Inflammatory macrophage treated with lipopolysaccharide for 4 hours (primary cell): ENCODE measurements around the gene NOXO1.
A peak's percentile ranks its signal among the peaks of the same experiment; 100 is the strongest.
"Not testable (repeated sequence)": the region's sequence is repeated elsewhere in the genome, so short reads cannot be mapped to it uniquely, and the experiment has no call there.

Experiments used
- DNase-seq: peaks from one replicate; pipeline ENCODE4 v3.0.0-alpha.2; 2020

The NOXO1 gene

DNA sequence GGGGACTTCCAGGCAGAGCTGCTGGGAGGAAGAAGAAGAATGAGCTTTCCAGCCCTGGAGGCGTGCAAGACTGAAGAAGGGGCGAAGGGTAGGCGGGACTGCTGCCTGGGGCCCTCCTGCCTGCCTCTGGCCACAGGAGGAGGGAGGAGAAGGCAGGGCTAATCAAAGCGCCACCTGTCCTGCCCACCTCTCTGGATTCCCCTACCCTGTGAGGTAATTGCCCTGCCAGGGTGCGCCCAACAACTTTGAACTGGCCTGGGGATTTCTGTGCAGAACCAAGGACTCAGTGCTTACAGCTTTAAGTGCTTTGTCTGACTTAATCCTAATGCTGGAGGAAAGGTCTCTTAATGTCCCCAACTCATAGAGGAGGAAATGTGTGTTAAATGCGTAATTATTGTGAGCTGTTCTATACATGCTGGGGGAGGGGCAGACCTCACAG is at the start of gene NOXO1:
TSS of gene NOXO1 (minus strand) at position 72 of the 439 bp plus-strand sequence. CDS start 290 bp downstream, outside the sequence.
- DNase-seq = no peak

DNA sequence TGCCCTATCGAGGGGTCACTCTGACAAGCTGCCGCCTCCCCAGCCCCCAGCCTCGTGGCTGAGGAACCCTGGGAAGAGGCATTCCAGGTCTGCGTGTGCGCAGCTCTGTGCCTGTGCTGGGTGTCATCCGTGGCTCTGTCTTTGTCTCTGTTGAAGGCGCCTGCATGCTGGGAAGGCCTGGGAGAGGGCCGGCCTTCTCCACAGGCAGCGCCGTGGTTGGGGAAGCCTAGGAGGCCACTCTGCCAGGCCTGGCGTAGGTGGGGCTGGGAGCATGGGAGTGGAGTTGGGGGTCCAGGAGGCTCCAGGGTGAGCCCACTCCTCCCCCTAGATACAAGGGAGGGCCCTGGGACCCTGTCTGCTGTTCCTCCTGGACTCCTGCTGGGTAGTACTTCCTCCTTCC is 48.8 kb upstream of the NOXO1 start:
- no peak for DNase-seq

DNA sequence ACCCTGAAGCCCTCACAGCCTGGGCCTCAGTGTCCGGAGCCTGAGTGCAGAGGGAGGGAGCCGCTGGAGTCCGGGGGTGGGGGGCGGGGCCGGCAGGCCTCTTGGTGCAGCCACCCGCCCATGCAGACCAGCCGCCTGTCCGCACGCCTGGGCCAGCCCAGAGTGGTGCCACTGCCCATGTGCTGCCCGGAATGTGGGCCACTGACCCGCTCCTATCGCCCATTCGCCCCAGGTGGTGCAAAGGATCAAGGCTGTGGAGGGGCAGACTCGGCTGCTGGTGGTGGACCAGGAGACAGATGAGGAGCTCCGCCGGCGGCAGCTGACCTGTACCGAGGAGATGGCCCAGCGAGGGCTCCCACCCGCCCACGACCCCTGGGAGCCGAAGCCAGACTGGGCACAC is 48.1 kb upstream of the NOXO1 start:
- DNase-seq = no peak

- no peak for DNase-seq
Measured at GRCh38 chr16:2028620-2029220, 47.5 kb upstream of the NOXO1 start.

GRCh38 chr16:2028146-2028545 is 46.9 kb upstream of the NOXO1 start:
- no peak for DNase-seq

DNA sequence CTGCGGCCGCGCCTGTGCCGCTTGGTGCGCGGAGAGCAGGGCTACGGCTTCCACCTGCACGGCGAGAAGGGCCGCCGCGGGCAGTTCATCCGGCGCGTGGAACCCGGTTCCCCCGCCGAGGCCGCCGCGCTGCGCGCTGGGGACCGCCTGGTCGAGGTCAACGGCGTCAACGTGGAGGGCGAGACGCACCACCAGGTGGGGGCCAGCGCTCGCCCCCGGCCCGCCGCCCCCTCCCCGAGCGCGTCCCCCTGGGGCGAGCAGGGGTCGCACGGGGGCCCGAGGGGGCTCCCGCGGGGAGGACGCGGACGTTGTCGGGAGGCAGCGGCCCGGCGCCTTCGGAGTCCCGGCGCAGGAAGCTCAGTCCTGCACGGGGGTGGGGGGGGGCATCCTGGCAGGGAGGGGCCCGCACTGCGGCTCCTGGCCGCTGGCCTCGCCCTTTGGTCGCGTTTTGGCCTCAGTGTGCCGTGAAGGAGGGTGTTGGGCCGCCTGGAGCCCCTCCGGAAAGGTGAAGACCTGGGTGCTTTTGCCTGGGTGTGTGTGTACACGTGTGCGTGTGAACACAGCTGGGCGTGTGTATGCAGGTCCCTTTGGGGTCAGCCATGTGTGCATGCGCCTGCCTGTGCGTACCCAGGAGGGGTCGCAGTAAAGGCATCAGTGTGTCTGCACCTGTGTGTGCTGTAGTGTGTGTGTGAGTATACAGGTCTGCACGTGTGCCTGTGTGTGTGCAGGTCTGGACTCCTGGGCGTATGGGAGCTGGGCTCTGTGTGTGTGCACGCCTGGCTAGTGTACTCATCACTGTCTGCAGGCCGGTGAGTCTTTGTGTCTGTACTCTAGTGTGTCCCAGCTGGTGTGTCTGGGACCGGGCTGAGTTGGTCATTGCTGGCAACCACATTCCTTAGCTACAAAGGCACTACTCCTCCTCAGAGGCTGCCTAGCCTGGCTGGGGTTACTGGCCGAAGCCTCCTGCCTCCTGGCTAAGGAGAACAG is 46.0 kb upstream of the NOXO1 start:
- no peak for DNase-seq

DNA sequence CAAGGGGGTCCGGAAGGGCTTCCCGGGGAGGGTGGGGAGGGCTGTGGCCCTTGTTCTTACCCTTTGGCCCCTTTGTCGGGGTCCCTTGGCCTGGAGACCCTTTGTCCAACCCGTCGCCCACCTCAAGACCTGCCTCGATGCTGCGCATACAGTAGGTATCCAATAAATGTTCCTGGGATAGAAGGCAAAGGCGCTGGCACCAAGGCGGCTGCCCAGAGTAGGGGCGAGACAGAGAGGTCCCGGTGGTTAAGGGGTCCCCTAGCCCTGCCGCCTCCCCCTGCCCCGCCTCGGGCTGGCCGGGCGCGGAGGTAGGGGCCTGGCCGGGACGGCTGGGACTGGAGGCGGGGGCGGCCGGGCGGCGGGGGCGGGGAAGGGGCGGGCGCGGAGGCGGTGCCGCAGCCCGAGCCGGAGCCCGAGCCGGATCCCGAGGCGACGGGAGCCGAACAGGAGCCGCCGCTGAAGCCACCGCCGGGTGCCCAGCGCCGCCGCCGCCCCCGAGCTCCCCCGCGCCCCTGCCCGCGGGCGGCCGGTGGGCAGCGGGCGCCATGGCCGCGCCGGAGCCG is 45.3 kb upstream of the NOXO1 start, which contains the start of gene NHERF2:
TSS of gene NHERF2 (plus strand) at position 442 of the 563 bp plus-strand sequence. CDS start at position 546, 104 bp downstream.
- no peak for DNase-seq

DNA sequence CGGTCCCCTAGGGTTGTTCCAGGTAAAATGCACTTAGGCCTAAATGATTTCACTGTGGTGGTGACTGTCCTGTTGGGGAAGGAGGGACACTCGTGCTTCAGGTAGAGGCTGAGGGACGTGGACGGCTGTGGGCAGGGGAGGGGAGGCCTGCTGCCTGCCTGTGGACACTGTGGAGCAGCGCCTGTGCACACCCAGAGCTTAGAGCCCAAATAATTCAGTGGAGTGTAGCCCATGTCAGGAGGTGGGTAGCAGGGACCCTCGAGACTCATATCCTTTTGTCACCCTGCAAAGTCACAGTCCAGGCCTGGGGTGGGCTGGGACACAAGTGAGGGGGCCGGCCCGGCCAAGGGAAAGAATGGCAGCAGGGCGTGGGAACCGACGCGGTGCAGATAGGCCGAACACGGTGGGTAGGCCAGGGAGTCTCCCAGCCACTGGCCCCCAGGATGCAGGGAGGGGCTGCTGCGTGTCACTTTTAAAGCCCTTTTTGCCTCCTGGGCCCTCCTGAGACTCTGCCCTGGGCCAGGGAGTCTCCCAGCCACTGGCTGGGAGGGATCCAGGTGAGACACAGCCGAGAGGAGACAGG is 44.7 kb upstream of the NOXO1 start:
- DNase-seq = no peak

- no peak for DNase-seq
Measured at GRCh38 chr16:2025251-2025650, 44.0 kb upstream of the NOXO1 start.

DNA sequence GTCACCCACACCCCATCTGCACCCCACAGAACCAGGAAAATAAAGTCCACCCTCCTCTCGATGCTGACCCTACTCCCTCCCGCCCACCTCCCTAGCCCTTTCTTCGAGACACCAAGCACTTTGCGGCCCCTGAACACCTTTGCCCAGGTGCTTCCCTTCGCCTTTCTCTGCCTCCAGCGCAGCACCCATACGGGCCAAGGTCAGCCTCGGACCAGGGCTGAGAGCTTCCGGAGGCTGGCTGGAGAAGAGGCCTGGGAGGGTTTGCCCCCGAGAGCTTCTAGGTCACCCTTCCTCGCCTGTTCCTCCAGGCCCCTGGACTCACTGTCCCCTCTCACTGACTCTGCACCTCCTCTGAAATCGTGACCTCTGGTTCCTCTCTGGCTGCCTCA is 42.8 kb upstream of the NOXO1 start:
- DNase-seq = no peak

DNA sequence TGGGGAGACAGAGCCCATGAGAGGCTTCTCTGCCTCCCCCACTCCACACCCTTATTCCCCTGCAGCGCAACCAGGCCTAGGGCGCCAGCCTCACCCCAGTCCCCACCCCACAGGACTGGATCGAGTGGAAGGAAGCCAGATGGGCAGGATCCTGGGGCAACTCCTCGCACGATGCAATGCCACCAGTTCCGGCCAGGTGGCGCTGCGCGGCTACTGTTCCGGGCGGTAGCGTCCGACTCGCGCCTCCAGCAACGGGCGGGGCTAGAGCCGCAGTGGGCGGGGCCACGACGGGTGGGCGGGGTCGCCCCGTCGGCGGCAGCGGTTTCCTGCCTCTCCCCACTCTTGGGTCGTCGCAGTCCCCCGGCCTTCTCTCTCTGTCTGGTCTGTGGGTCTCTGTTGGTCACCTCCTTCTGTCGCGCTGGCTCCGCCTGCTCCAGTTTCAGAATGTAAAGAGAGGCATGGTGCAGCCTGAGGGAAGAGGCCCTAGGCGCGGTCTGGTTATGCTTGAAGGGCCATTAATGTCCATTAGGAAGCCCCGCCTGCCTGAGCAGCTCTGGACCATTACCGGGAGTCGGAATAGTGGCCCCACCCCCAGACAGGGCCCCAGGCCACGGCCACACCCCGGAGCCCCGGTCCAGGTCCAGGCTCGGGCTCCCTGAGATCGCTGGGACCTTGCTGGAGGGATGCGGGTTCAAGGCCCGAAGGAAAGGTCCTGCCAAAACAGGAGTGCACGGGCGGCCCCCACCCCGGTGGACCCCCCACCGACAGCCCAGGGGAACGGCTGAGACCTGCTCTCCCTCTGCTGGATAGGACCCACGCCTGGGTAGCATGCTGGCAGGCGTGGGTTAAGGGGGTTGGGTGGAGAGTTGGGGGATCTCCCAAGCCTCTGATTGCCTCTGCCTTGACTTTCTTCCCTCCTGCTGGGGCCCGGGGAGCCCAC is 42.1 kb upstream of the NOXO1 start:
- DNase-seq = peak; percentile 85

- no peak for DNase-seq
Measured at GRCh38 chr16:2022723-2023091, 41.4 kb upstream of the NOXO1 start.

GRCh38 chr16:2019921-2020831 is 38.9 kb upstream of the NOXO1 start:
- DNase-seq = no peak

DNA sequence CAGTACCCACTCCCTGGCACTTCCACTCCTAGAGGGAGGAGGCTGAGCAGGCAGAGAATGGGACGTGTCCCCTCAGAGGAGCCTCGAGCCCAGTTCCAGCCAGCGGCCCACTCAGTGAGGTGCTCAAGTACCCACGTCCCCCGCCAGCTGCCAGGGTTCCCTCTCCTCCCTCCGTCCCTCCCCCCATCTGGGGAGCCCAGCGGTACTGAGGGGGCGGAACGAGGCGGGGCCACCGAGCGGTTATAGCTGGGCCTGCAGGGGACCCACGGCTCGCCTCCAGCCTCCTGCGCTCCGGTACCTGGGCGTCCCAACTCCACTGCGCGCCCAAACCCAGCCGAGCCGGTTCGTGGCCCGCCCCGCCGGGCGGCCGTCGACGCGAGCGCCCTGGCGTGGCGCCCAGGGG is 38.2 kb upstream of the NOXO1 start, which contains the start of gene NPW:
TSS of gene NPW (plus strand) at position 268 of the 403 bp plus-strand sequence.
- DNase-seq = no peak

DNA sequence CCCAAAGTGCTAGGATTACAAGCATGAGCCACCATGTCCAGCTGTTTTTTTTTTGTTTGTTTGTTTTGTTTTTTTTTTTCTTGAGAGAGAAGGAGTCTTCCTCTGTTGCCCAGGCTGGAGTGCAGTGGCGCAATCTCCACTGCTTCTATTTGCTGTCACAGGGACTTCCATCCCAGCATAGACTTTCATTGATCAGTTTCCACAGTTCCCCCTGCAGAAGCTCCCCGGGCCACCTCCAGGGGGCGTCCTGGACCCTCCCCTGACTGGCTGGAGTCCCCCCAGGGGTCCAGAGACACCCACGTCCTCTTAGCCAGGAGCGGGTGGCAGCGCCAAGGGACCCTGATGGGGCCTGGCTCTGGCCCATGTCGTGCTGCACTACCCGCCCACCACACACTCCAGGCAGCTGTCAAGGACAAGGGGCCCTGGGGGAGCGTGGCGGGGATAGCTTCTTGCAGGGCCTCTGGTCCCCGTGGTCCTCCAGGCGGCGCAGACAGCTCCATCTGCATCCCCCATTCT is 35.2 kb upstream of the NOXO1 start:
- no peak for DNase-seq

GRCh38 chr16:2015947-2016208 is 34.6 kb upstream of the NOXO1 start:
- no peak for DNase-seq

GRCh38 chr16:2015117-2015946 is 34.1 kb upstream of the NOXO1 start:
- peak; percentile 86 for DNase-seq

DNA sequence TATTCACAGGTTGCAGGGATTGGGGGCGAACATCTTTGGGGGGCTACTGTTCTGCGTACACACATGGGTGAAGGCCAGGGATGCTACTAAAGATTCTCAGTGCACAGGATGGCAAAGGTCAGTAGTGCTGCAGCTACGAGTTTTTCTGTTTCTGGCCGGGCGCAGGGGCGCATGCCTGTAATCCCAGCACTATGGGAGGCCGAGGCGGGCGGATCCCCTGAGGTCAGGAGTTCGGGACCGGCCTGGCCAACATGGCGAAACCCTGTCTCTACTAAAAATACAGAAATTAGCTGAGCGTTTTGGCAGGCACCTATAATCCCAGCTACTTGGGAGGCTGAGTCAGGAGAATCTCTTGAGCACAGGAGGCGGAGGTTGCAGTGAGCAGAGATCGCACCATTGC is 32.3 kb upstream of the NOXO1 start:
- no peak for DNase-seq

GRCh38 chr16:2011726-2012125 is 30.5 kb upstream of the NOXO1 start:
- DNase-seq = not testable (repeated sequence)
